HG02588 (cell line): ENCODE measurements around the gene CYP2S1.
"Not testable (repeated sequence)": the region's sequence is repeated elsewhere in the genome, so short reads cannot be mapped to it uniquely, and the experiment has no call there.

Experiments
- ATAC-seq: cut with Tn5 transposase; IDR thresholded peaks from one replicate; pipeline ENCODE4 v1.9.1; 2021; ENCODE audit warnings: mild to moderate bottlenecking, moderate library complexity; ENCODE audit not compliant: unreplicated experiment

Gene CYP2S1

DNA sequence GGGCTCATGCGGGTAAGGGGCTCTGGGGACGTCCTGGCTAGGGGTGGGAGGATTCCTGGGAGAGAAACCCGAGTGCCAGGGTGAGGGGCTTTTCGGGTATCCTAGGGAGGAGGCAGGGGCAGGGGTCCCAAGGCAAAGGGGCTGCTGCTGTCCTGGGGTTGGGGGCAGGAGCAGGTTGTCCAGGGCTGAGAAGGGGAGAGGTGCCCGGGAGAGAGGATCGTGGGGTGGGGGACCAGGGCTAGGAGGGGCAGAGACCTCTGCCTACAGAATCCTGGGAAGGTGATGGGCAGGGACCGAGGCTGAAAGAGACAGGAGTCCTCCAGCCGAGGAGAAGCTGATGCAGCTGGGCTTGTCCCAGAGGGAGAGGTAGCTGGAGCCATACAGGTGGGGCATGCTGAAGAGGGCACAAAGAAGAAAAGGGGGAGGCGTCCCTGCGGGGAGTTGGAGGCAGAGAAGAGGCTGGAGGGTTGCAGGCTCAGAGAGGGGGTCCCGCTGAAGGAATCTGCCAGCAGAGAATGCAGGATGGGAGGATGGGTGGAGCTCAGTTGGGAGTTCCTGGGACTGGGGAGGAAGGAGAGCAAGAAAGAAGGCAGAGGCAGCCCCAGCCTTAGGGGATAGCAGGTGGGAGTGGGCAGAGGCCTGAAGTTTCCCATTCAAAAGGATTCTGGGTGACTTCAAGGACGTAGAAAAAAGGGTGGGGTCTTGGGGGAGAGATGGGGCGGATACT, 574 bp downstream of the CYP2S1 start:
- no peak for ATAC-seq

DNA sequence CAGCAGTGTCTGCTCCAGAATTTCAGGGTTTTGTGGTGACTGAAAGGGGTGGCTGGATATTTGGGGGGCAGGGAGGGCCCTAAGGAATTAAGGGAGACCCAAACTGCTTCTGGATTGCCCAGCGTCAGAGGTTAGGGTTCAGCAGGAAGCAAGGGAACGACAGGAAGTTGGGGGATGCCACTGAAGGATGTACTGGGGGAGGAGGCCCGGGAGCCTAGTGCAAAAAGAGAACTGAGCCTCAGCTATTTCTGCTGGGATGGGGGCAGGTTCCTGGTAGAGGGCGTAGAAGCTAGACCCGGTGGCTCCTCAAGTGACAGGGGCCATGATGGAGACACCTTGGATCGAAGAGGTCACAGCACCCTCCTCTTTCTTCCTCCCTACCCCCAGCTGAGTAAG, 1.1 kb downstream of the CYP2S1 start:
- ATAC-seq = no peak

DNA sequence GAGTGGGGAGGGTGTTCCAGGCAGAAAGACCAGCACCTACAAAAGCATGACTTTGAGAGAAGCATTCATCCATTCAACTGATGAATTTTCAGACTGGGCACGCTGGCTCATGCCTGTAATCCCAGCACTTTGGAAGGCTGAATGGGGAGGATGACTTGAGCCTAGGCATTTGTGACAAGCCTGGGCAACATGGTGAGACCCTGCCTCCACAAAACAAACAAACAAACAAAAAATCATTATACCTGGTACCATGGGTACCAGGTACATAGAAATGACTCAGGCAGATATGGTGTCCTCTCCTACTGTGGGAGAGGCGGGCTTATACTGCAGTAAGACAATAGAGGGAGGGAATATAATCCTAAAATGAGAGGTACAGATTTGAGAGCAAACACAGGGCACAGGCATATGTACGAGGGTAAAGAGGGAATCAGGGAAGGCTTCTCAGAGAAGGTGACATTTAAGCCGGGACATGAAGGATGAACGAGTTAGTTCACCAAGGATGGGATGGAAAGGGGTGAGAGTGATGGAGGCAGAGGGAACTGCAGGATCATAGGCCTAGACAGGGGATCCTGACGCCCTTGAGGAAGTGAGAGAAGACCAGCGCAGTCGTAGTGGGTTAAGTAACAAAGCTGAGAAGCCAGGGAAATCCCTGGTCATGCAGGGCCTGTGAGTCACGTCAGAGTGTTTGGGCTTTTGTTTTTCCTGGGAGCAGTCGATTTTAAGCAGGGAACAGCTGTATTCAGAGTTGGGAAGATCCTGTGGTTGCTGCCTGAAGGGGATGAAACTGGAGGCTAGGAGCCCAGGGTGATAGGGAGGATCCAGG, 2.9 kb downstream of the CYP2S1 start:
- ATAC-seq = no peak

DNA sequence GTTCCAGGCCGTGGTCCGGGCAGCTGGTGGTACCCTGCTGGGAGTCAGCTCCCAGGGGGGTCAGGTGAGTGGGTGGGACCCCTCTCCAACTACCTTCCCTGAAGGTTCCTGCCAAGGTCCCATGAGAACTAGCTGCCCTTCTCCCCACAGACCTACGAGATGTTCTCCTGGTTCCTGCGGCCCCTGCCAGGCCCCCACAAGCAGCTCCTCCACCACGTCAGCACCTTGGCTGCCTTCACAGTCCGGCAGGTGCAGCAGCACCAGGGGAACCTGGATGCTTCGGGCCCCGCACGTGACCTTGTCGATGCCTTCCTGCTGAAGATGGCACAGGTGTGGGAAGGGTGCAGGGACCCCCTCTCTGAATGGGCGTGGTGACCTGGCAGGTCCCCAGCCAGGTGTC, 5.5 kb downstream of the CYP2S1 start:
- no peak for ATAC-seq

DNA sequence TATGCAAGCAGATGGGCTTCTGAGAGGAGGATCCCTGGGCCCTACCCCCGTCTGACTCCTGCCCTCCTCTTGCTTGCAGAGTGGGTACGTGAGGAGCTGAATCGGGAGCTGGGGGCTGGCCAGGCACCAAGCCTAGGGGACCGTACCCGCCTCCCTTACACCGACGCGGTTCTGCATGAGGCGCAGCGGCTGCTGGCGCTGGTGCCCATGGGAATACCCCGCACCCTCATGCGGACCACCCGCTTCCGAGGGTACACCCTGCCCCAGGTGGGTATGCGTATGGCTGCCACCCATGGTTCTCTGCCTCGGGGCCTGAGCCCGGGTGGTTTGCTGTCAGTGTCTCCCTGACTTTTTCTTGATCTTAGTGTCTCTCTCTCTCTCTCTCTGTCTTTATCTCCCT, 10.4 kb downstream of the CYP2S1 start:
- no peak for ATAC-seq

DNA sequence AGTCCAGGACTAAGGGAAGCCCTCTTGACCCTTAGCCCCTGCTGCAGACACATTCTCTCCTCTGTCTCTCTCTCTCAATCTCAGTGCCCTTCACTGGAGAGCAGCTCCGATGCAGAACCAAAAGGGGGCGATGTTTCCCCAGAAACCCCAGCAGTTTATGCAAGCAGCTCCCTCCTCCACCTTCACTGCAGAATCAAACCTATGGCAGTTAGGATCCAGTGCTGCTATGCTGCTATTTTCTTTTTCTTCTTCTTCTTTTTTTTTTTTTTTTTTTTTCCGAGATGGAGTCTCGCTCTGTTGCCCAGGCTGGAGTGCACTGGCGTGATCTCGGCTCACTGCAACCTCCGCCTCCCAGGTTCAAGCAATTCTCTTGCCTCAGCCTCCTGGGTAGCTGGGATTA, 11.3 kb downstream of the CYP2S1 start:
- not testable (repeated sequence) for ATAC-seq

DNA sequence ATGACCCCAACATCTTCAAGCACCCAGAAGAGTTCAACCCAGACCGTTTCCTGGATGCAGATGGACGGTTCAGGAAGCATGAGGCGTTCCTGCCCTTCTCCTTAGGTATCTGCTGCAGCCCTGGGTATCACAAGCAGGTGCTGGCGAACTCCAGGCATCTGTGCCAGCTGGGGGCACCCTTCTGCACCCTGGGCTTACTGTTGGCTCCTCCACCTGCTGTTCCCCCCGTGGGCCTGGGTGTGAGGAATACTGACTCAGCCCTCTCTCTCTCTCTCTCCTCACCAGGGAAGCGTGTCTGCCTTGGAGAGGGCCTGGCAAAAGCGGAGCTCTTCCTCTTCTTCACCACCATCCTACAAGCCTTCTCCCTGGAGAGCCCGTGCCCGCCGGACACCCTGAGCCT, 13.0 kb downstream of the CYP2S1 start:
- ATAC-seq = no peak

DNA sequence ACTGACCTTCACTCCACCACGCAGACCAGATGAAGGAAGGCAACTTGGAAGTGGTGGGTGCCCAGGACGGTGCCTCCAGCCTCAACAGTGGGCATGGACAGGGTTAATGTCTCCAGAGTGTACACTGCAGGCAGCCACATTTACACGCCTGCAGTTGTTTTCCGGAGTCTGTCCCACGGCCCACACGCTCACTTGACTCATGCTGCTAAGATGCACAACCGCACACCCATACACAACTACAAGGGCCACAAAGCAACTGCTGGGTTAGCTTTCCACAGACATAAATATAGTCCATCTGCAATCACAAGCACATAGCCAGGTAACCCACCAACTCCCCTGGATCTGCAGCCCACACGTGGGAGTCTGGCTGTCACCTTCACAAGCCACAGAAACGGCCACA, 13.4 kb downstream of the CYP2S1 start:
- ATAC-seq = no peak

DNA sequence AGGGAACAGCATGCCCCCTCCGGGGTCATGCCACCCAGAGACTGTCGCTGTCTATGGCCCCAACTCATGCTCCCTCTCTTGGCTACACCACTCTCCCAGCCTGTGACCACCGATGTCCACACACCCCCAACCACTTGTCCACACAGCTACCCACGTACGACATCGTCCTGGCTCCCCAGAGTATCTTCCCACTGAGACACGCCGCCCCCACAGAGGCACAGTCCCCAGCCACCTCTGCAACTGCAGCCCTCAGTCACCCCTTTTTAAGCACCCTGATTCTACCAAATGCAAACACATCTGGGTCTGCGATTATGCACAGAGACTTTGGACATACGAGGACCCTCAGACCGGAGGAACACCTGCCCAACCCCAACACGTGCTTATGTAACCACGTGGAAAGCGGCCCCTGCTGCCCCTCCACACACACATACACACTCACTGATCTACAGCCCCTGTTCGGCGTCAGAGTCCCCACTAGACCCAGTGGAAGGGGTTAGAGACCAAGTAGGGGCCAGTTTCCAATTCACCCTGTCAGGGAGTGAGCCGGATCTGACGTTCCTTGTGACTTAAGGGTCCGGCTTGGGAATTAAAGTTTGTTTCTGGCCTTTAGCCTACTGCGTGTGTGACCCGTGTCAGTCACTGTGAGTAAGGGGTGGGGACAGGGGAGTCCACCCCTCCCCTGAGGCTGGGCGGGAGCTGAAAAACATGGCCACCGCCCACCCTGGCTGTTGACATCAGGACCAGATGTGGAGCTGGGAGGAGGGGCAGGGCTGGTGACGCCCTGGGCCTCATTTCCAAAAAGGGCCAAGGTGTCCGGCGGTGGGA, 14.1 kb downstream of the CYP2S1 start:
- no peak for ATAC-seq

DNA sequence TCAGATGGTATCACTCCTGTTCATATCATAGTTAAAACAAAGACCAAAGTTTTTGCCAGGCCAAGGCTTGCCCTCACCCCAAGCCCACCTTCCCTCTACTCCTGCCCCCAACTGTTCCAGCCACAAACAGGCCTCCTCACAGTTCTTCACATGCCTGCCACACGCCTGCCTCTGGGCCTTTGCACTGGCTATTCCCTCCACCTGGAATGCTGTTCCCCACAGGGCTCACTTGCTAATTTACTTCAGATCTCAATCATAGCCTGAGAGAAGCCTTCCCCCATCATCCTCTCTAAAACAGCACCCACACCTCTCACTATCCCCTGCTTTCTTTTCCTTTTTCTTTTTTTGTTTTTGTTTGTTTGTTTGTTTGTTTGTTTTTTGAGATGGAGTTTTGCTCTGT, 21.1 kb downstream of the CYP2S1 start:
- ATAC-seq = no peak

DNA sequence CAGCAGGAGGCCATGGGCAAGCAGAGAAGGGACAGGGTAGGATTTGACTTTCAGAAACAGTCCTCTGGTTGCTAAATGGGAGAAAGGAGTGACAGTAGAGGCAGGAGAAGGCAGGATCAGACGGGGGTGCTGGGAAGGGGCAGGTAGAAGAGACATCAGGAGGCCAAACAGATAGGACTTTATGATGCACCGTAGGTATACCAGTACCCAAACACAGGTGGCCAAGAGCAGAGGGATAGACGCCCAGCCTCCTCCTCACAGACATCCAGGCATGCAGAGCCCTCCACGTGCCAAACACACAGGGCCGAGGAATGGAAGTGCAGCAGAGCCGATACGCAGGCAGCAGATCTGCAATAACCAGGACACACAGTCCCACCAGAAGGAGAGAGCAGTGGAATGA, 24.7 kb downstream of the CYP2S1 start:
- ATAC-seq = no peak

DNA sequence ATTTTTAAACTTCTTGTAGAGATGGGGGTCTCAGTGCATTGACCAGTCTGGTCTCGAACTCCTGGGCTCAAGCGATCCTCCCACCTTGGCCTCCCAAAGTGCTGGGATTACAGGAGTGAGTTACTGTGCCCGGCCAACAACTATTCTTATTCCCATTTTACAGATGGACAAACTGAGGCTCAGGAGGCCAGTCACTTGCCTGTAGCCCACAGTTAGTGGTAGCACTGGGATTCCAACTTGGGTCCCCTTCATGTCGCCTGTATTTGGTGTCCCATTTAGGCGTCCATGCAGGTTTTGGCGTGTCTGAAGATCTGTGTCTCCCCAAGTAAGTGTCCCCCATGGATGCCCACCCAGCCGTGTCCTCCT, 25.2 kb downstream of the CYP2S1 start:
- no peak for ATAC-seq

DNA sequence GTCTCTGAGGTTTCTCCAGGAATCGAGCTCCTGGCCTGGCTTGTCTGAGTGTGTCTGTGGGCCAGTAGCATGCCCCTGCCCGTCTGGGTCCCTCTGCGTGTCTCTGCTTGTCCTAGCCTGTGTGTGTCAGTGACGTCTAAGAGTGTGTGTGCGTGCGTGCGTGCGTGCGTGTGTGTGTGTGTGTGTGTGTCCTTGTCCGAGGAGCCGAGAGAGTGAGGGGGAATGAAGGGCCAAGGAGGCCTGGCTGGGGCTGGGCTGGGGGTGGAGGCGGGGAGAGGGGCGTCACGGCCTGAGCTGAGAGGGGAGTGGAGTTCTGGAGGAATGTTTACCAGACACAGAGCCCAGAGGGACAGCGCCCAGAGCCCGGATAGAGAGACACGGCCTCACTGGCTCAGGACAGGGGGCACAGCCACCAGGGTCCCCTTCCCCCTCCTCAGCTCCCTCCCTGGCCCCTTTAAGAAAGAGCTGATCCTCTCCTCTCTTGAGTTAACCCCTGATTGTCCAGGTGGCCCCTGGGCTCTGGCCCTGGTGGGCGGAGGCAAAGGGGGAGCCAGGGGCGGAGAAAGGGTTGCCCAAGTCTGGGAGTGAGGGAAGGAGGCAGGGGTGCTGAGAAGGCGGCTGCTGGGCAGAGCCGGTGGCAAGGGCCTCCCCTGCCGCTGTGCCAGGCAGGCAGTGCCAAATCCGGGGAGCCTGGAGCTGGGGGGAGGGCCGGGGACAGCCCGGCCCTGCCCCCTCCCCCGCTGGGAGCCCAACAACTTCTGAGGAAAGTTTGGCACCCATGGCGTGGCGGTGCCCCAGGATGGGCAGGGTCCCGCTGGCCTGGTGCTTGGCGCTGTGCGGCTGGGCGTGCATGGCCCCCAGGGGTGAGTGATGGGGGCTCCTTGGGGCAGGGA, 25.8 kb downstream of the CYP2S1 start, which contains the start of gene AXL:
AXL (plus strand) TSS at position 609 of the 893 bp plus-strand sequence; CDS start at position 779, 170 bp downstream.
- ATAC-seq = no peak

DNA sequence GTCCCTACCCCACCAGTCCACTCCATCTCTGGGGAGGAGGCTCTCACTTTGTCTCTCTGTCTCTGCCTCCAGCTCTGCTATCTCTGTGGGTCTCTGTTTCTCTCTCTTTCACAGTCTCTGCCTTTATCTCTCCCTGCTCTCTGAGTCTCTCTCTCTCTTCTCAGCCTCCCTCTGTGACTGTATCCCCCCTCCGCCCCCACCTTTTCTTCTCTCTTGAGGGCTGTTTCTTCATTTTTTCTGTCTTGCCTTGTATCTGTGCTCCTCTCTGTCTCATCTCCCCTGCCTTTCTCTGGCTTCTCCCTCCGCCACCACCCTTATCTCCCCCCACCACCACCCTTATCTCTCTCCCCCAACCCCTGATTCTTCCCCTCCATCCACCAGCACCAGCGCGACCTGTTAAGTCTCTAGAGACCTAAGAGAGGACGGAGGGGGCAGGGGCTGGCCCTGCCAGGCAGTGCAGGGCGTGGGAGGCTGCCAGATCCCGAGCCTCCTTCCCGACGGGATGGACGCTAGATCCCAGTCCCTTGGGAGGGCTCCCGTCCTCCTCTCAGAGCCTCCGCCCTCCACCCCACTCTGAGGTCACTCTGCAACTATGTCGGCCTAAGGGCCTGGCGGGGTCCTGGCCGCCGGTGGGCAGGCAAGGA, 27.0 kb downstream of the CYP2S1 start:
- no peak for ATAC-seq

DNA sequence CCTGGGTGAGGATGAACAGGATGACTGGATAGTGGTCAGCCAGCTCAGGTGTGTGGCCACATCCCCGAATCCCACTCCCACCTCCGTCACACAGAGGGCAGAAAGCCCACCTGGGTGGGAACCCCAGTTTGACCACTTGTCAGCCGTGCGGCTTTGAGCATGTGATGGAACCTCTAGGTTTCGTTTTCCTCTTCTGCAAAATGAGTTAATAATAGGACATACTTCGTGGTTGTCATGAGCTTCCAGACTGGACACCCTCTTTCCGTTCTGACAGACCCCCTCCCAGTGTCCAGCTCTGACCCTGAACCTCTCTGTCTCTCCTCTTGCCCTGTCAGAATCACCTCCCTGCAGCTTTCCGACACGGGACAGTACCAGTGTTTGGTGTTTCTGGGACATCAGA, 27.8 kb downstream of the CYP2S1 start:
- no peak for ATAC-seq

DNA sequence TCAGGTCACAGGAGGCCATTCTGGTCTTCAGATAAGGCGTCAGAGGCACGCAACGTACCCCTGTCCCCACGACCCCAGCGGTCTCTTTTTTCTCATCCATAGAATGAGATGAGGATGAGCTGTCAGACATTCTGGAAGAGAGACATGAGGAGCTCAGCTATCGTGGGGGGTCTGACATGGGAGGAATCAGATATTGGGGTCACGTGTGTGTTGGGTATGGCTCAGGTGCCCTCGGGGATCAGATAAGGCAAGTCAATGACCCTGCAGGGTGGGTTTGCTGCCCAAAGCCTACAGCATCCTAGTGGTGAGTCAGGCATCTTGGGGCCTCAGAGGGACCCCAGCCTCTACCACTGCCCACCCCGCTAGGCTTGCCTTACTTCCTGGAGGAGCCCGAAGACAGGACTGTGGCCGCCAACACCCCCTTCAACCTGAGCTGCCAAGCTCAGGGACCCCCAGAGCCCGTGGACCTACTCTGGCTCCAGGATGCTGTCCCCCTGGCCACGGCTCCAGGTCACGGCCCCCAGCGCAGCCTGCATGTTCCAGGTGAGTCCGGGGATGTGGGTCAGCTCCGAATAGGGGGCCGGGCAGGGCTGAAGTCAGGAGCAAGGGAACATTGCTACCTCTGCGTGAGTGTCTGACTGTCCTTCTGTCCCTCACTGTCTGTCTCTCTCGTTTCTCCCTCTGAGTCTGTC, 28.6 kb downstream of the CYP2S1 start:
- ATAC-seq = no peak

DNA sequence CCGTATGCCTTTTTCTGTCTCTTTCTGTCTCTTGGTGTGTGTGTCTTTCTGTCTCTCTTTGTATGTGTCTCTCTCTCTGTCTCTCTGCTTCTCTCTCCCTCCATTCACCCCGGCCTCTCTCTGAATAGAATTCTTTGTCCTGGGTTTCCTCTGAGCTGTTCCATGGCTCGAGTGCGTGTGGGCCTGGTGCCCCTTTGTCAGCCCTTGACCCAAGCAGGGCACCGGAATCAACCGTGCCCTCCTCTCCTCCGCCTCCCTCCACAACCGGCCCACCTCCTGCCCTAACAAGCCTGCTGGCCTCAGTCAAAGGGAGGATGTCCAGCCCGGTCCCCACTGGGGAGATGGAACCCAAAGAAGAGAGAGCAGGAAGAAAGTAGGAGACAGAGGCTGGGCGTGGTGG, 29.2 kb downstream of the CYP2S1 start:
- ATAC-seq = no peak

DNA sequence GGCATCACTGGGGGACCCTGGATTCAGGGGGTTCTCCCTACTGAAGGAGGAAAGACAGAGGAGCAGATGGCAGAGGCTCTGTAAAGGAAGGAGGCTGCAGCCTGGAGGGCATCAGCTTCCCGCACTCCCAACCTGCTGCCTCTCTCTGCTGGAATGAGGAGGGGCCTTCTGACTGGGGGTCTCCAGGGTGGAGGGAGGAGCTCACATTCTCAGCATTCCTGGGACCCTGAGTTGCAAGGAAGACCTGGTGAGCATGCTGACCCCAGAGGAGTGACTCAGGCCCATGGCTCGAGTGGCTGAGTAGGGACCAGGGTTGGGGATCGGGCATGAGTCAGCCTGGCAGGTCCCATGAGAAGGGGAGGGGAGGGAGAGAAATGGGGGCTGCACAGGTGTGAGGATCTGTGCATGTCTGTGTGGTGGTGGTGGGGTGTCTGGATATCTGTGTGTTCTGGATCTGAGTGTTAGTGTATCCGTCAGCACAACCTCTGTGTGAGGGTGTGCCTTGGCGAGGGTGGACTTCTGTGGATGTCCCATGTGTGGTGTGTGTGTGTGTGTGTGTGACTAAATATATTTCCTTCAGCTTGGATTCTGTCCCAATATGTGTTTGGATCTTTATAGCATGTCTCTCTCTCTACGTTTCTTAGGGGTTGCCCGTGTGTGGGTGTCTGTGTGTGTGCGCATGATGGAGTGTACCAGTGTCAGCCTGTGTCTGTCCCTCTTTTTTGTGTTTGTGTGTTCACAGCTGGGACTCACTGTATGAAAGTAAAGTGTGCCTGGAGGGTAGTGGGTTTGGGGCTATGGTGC, 30.6 kb downstream of the CYP2S1 start:
- no peak for ATAC-seq

DNA sequence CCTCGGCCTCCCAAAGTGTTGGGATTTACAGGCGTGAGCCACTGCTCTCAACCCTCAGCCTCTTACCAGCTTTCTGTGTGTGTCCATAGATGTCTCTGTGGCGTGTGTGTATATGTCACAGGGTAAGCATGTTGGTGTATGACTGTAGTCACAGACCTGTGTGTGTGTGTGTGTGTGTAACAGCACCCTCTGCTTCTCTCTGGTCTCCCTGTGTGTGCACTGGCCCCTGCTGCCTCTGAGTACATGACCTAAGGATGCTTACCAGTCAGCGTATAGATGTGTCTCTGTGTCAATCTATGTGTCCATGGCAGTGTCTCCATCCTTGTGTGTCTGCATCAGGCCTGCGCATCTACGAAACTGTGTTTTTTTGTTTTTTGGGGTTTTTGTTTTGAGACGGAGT, 31.6 kb downstream of the CYP2S1 start:
- no peak for ATAC-seq
